Heart right ventricle (tissue), 16 donors: ENCODE measurements around the gene SAMD11. TPM values are rescaled to one million over a fixed set of nuclear protein-coding genes. Genes with fewer than 3 reads are reported as not detected.

Source experiments
- ATAC-seq, 8 donors: fragments of 200-7000 bp; cut with Tn5 transposase; one replicate each; pipeline ENCODE4 v1.9.1; 2020; ENCODE audit warnings: mild to moderate bottlenecking in 8 of 8, moderate library complexity in 8 of 8, moderate number of reproducible peaks in 1 of 8
- DNase-seq, 2 donors: peaks; one replicate each; pipeline ENCODE4 v3.0.0-alpha.2; 2020
- H3K27ac ChIP-seq, 10 donors: fragments of 200-600 bp; sonication (generic) in 2 of 10; one replicate each; pipeline versions ENCODE4 v1.5.0 to v1.8.0; 2020 to 2022; ENCODE audit warnings: mild to moderate bottlenecking in 3 of 10
- H3K27me3 ChIP-seq, 7 donors: fragments of 200-600 bp; one replicate each; pipeline ENCODE4 v1.8.0; 2021 to 2022; ENCODE audit warnings: mild to moderate bottlenecking in 2 of 7
- H3K36me3 ChIP-seq, 9 donors: fragments of 200-600 bp; sonication (generic) in 1 of 9; one replicate each; pipeline versions ENCODE4 v1.5.0 to v1.8.0; 2020 to 2022; ENCODE audit warnings: mild to moderate bottlenecking in 2 of 9
- H3K4me1 ChIP-seq, 9 donors: fragments of 200-600 bp; sonication (generic) in 1 of 9; one replicate each; pipeline versions ENCODE4 v1.5.0 to v1.8.0; 2020 to 2022; ENCODE audit warnings: mild to moderate bottlenecking in 4 of 9
- H3K4me3 ChIP-seq, 10 donors: fragments of 200-600 bp; sonication (generic) in 2 of 10; one replicate each; pipeline versions ENCODE4 v1.5.0 to v1.8.0; 2020 to 2022; ENCODE audit warnings: mild to moderate bottlenecking in 7 of 10, moderate library complexity in 2 of 10
- H3K9me3 ChIP-seq, 11 donors: fragments of 200-600 bp in 10 of 11; sonication (generic) in 2 of 11; one replicate each; pipeline versions ENCODE4 v1.5.0 to v1.8.0; 2013 to 2022; ENCODE audit warnings: mild to moderate bottlenecking in 2 of 11, control low read depth in 1 of 11, moderate library complexity in 1 of 11
- WGBS, 2 donors: extraction: QIAGEN DNeasy Blood & Tissue Kit; methylation state at CpG; one replicate each; pipeline ENCODE4 v1.1.7; 2013; ENCODE audit warnings: inconsistent platforms in 1 of 2; 5-methylcytosine and 5-hydroxymethylcytosine counted together
- intact Hi-C, 10 donors: fragments of 100-400 bp; cut with DNase I; formaldehyde crosslinking; loops; one replicate each; pipeline versions ENCODE4 v1.11.1 to v1.14.2; 2022
- polyA plus RNA-seq, 2 donors: library from polyadenylated mRNA; stranded (reverse); fragments of 200-250 nt; gene quantifications; one replicate each; pipeline ENCODE4 v1.2.3, GENCODE V29; 2013
- total RNA-seq, 10 donors: library from RNA; stranded (reverse); fragmentation: NEBNext Ultra II Directional in 3 of 10; extraction: Animal tissue kit (Norgen Biotek cat#: 25700) in 3 of 10; gene quantifications; one replicate each; pipeline versions ENCODE4 v1.2.1 to v1.2.4, GENCODE V29; 2021 to 2023
- TF ChIP-seq, protein P1 (sequence below), 9 donors: fragments of 200-600 bp; sonication (generic) in 2 of 9; IDR thresholded peaks; one replicate each; pipeline versions ENCODE4 v1.5.0 to v1.8.0; 2021 to 2022; ENCODE audit warnings: antibody characterized with exemption in 9 of 9, mild to moderate bottlenecking in 5 of 9, moderate library complexity in 1 of 9
- donor health status: Arrhythmogenic right ventricular cardiomyopathy.
- donor health status: ischemic (EF 13 %, LVEDD 7.1; RV severe dilation, severe dysfunction).
- donor health status: healthy with polysubstance abuse.
- donor health status: DM: no; HTN: yes; CAD: no.
- donor health status: DM: no; HTN: no; CAD: no.
- donor health status: ischemic (EF 25% LVEDD 6.9; RV normal size, moderate dysfunction).
- donor health status: ischemic (EF 25% LVEDD 5.7; RV mildly dilated, moderate dysfunction).
- donor health status: healthy.
- donor health status: DM: yes; HTN: yes; CAD: no.
- donor health status: Ischemic cardiomyopathy.
- donor health status: ischemic (EF 35%, LVEDD 5.7; RV mildly dilated, moderate dysfunction).
- donor health status: nonischemic (EF 11% LVEDD 7.7; RV severe dilation, severe dysfunction).
- donor health status: DM: yes; HTN: yes; CAD: no.
- donor health status: PGD.
- donor health status: ischemic (EF 29% LVEDD 5.4; RV normal size, mild dysfunction).
- donor health status: nonischemic (EF 23%, LVEDD 6.1; RV moderate dilation, normal function).

SAMD11 gene
- total and polyA plus RNA-seq, 12 donors: 0.87 to 2.4 (median 1.3) TPM

DNA sequence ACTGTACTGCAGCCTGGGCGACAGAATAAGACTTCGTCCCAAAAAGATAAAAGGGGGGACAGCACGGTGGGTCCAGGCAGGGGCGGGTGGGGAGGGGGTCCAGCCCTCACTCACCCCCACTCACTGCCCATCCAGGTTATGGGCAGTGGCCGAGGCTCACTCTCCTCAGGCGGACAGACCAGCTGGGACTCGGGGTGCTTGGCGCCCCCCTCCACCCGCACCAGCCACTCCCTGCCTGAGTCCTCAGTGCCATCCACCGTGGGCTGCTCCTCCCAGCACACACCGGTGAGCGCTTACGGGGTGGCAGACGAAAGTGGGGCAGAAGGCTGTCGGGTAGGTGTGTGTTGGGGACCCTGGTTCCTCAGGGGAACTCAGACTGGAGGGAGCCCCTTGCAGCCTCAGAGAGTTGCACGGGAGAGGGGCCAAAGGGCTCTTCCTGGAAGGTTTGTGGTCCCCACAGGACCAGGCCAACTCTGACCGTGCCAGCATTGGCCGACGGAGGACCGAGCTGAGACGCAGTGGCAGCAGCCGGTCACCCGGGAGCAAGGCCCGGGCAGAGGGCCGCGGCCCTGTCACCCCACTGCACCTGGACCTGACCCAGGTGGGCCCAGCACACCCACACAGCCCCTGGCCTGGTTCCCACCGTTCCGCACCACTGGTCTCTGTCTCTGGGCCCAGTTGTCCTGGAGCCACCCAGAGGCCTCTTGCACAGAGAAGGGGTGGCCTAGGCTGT, 49.2 kb downstream of the SAMD11 start:
- TF ChIP-seq, protein P1, sequence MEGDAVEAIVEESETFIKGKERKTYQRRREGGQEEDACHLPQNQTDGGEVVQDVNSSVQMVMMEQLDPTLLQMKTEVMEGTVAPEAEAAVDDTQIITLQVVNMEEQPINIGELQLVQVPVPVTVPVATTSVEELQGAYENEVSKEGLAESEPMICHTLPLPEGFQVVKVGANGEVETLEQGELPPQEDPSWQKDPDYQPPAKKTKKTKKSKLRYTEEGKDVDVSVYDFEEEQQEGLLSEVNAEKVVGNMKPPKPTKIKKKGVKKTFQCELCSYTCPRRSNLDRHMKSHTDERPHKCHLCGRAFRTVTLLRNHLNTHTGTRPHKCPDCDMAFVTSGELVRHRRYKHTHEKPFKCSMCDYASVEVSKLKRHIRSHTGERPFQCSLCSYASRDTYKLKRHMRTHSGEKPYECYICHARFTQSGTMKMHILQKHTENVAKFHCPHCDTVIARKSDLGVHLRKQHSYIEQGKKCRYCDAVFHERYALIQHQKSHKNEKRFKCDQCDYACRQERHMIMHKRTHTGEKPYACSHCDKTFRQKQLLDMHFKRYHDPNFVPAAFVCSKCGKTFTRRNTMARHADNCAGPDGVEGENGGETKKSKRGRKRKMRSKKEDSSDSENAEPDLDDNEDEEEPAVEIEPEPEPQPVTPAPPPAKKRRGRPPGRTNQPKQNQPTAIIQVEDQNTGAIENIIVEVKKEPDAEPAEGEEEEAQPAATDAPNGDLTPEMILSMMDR (IDR thresholded peaks at IDR 0.05): no peak
- Histone ChIP-seq H3K4me3 (no peak overlapping the region), H3K36me3 (no peaks in the 10 kb centered on the region), H3K27ac (peak overlapping the region in 5 of 10 donors; percentile 4 to 50 (median 39)), H3K9me3 (no peaks in the 10 kb centered on the region), H3K4me1 (peaks cover 0 to 35% (median 7%) of the 10 kb centered on the region in 9 donors), H3K27me3 (peaks cover 14 to 84% (median 69%) of the 10 kb centered on the region in 7 donors)
- WGBS, 2 donors: 66 to 73% methylated on average over 28 of the region's 28 CpGs
- DNase-seq (peak in 1 of 2 donors; percentile 39), ATAC-seq (peak; percentile 11 to 27 (median 20))
- intact Hi-C loops: loop anchor here in 1 of 10 donors (1.0 kb wide), 1 partner anchor 29 kb away; no protein-coding TSS in a partner anchor

DNA sequence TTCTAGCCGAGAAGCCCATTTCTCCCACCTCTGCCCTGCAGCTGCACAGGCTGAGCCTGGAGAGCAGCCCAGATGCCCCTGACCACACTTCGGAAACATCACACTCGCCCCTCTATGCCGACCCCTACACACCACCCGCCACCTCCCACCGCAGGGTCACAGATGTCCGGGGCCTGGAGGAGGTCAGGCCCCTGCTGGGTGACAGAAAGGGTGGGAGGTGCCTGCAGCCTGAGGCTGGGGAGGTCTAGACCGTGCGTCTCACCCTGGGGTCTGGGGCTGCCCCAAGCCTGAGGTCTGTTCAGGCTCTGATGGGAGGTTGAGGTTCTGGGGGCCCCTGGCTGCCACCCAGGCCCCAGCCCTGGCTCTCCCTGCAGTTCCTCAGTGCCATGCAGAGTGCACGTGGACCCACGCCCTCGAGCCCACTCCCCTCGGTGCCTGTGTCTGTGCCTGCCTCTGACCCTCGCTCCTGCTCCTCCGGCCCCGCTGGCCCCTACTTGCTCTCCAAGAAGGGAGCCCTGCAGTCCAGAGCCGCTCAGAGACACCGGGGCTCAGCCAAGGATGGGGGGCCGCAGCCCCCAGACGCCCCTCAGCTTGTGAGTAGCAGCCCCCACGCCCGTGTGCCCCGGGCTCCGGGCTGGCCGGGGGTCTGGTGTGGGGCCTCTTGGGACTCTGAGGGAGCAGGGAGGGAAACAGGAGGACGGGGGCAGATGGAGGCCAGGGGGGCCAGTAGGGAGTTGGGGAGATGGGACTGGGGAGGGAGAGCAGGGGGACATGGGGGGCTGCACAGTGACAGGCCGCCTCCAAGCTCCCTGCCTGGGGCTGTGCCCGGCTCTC, 50.0 kb downstream of the SAMD11 start:
- DNase-seq: peak in 1 of 2 donors; percentile 27
- peaks cover 14 to 78% (median 61%) of the 10 kb centered on the region in 7 donors for H3K27me3 ChIP-seq
- 65 to 78% methylated on average over 27 to 28 of the region's 28 CpGs for WGBS, 2 donors

DNA sequence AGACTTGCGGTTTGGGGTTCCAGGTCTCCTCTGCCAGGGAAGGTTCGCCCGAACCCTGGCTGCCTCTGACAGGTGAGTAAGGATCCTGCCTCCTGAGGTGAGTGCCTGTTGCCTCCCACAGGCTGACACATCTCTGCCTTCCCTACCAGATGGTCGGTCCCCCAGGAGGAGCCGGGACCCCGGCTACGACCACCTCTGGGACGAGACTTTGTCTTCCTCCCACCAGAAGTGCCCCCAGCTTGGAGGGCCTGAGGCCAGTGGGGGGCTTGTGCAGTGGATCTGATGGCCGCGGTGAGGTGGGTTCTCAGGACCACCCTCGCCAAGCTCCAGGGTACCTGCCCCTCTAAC, 50.5 kb downstream of the SAMD11 start:
- 80 to 88% methylated on average over 11 of the region's 11 CpGs for WGBS, 2 donors
- H3K36me3 ChIP-seq: peaks cover 0 to 4% (median 0%) of the 10 kb centered on the region in 9 donors
- DNase-seq (peak in 1 of 2 donors; percentile 22), ATAC-seq (no peak)
- peaks cover 0 to 44% (median 7%) of the 10 kb centered on the region in 9 donors for H3K4me1 ChIP-seq
- H3K27me3 ChIP-seq: peaks cover 14 to 72% (median 58%) of the 10 kb centered on the region in 7 donors
- H3K9me3 ChIP-seq: no peaks in the 10 kb centered on the region
- intact Hi-C loops: no loop called here
- no peak overlapping the region for H3K4me3 ChIP-seq
- TF ChIP-seq, protein P1 (IDR thresholded peaks at IDR 0.05): no peak
- H3K27ac ChIP-seq: no peak overlapping the region

More for the DNA sequence above, 50.0 kb downstream of the SAMD11 start:
- ATAC-seq: peak in 5 of 8 donors; percentile 2 to 9 (median 4)
- intact Hi-C loops: no loop called here
- Histone ChIP-seq H3K27ac (peak overlapping the region in 5 of 10 donors; percentile 4 to 50 (median 39)), H3K36me3 (peaks cover 0 to 1% (median 0%) of the 10 kb centered on the region in 9 donors), H3K4me3 (no peak overlapping the region), H3K9me3 (no peaks in the 10 kb centered on the region), H3K4me1 (peaks cover 0 to 39% (median 7%) of the 10 kb centered on the region in 9 donors)
- TF ChIP-seq, protein P1 (IDR thresholded peaks at IDR 0.05): no peak

DNA sequence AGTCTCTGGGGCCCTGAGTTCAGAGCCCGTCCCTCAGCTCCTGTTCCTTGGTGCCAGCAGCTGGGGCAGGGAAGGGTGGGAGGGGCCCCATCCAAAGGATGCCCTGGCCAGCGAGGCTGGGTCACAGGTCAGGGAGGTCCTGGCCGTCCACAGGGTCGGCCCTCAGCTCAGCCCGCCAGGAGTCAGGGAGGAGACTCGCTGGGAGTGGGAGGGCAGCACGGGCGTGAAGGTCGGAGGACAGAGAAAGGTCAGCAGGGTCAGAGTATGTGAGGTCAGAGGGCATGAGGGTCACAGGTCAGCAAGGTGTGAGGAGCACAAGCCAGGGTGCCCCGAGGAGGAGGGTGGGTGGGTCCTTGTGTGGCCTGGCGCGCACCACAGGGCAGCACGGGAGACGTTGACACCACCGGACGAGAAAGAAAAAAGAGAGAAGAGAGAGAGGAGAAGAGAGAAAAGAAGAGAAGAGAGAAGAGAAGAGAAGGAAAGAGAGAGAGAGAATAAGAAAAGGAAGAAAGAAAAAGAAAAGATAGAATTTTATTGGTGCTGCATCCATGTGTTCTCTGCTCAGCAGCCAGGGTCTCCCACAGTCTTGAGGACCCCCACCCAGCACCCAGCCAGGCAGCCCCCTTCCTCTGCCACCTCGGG, 51.1 kb downstream of the SAMD11 start:
- peak in 1 of 2 donors; percentile 23 for DNase-seq
- H3K4me3 ChIP-seq: no peak overlapping the region
- intact Hi-C loops: no loop called here
- ATAC-seq: no peak
- peak overlapping the region in 1 of 10 donors; percentile 26 for H3K27ac ChIP-seq
- peaks cover 14 to 67% (median 58%) of the 10 kb centered on the region in 7 donors for H3K27me3 ChIP-seq
- peaks cover 0 to 49% (median 7%) of the 10 kb centered on the region in 9 donors for H3K4me1 ChIP-seq
- H3K36me3 ChIP-seq: peaks cover 0 to 4% (median 0%) of the 10 kb centered on the region in 9 donors
- TF ChIP-seq, protein P1 (IDR thresholded peaks at IDR 0.05): no peak
- no peaks in the 10 kb centered on the region for H3K9me3 ChIP-seq
- WGBS, 2 donors: 54 to 69% methylated on average over 17 of the region's 17 CpGs
